ENCODE data around the gene ZNF723.
"Not testable (repeated sequence)": the region's sequence is repeated elsewhere in the genome, so short reads cannot be mapped to it uniquely, and the experiment has no call there.

The ZNF723 gene

DNA sequence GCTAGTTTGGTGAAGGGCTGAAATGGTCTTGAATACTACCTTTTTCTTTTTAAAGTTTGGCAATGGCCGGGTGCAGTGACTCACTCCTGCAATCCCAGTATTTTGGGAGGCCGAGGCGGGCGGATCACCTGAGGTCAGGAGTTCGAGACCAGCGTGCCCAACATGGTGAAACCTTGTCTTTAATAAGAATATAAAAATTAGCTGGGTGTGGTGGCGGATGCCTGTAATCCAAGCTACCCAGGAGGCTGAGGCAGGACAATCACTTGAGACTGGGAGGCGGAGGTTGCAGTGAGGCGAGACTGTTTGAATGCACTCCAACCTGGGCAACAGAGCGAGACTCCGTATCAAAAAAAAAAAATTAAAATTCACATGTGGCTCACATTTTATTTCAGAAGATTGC lies 880 bp upstream of the ZNF723 start:
- DNase-seq (ENCODE audit: low spot score) = no peak
- TF ChIP-seq, protein P1, sequence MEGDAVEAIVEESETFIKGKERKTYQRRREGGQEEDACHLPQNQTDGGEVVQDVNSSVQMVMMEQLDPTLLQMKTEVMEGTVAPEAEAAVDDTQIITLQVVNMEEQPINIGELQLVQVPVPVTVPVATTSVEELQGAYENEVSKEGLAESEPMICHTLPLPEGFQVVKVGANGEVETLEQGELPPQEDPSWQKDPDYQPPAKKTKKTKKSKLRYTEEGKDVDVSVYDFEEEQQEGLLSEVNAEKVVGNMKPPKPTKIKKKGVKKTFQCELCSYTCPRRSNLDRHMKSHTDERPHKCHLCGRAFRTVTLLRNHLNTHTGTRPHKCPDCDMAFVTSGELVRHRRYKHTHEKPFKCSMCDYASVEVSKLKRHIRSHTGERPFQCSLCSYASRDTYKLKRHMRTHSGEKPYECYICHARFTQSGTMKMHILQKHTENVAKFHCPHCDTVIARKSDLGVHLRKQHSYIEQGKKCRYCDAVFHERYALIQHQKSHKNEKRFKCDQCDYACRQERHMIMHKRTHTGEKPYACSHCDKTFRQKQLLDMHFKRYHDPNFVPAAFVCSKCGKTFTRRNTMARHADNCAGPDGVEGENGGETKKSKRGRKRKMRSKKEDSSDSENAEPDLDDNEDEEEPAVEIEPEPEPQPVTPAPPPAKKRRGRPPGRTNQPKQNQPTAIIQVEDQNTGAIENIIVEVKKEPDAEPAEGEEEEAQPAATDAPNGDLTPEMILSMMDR (IDR thresholded peaks at IDR 0.05; ENCODE audit: extremely low read depth, missing control alignments) = no peak

DNA sequence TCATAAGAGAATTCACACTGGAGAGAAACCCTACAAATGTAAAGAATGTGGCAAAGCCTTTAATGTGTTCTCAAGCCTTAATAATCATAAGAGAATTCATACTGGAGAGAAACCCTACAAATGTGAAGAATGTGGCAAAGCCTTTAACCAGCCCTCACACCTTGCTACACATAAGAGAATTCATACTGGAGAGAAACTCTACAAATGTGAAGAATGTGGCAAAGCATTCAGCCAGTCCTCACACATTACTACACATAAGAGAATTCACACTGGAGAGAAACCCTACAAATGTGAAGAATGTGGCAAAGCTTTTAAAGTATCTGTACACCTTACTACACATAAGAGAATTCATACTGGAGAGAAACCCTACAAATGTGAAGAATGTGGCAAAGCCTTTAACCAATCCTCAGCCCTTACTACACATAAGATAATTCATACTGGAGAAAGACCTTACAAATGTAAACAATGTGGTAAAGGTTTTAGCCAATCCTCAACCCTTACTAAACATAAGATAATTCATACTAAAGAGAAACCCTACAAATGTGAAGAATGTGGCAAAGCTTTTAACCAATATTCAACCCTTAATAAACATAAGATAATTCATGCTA lies 25.7 kb downstream of the ZNF723 start:
- DNase-seq (ENCODE audit: low spot score) = not testable (repeated sequence)

GRCh38 chr19:22882797-22883196 lies 50.7 kb downstream of the ZNF723 start:
- TF ChIP-seq, protein P1 (IDR thresholded peaks at IDR 0.05; ENCODE audit: extremely low read depth, missing control alignments) = no peak
- DNase-seq (ENCODE audit: low spot score) = no peak

- TF ChIP-seq, protein P1 (IDR thresholded peaks at IDR 0.05; ENCODE audit: extremely low read depth, missing control alignments) = no peak
- no peak for DNase-seq (ENCODE audit: low spot score)
Measured at GRCh38 chr19:22893855-22894270, 61.8 kb downstream of the ZNF723 start.

- TF ChIP-seq, protein P1 (IDR thresholded peaks at IDR 0.05; ENCODE audit: extremely low read depth, missing control alignments) = no peak
- no peak for DNase-seq (ENCODE audit: low spot score)
Measured at GRCh38 chr19:22901431-22902130, 69.5 kb downstream of the ZNF723 start.
